SK-N-SH treated with all-trans-retinoic acid at 6 μM for 48 hours (cell line): ENCODE measurements around the gene RAD51B.

ENCODE experiments used
- GLIS3 ChIP-seq: fragments of 250-450 bp; sonication (Bioruptor Pico); IDR thresholded peaks from 2 replicates; pipeline ENCODE4 v1.5.0; 2020; ENCODE audit warnings: mild to moderate bottlenecking, moderate library complexity
- TOX ChIP-seq: fragments of 250-450 bp; sonication (Bioruptor Pico); IDR thresholded peaks from 2 replicates; pipeline ENCODE4 v1.8.0; 2021; ENCODE audit warnings: mild to moderate bottlenecking, moderate library complexity, borderline replicate concordance
- ZNF8 ChIP-seq: fragments of 450-650 bp; formaldehyde crosslinking; IDR thresholded peaks from 2 replicates; pipeline ENCODE4 v1.5.0; 2020; ENCODE audit warnings: mild to moderate bottlenecking, moderate library complexity

DNA sequence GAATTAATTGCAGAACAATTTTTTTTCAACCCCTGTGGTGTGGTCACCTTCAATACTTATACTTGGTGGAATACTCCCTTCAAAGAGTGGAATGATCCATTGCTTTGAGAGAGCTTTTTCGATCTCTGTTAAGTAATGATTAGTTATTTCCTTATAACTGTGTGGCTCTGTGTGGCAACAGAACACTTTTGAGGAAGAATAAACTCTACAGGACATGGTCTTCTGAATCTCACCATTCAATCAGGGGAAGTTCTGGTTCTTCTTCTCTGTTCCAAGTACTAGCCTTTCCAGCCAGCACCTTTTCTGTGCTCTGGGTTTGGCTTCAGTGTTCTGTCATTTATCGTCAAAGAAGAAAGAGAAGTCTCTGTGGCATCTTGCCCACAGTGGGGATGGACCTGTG lies 604.1 kb downstream of the RAD51B start:
- TF ChIP-seq TOX (CRISPR knock-in tag) (no peak), GLIS3 (CRISPR knock-in tag) (no peak), ZNF8 (CRISPR knock-in tag) (no peak)
